Loucy (cell line): ENCODE measurements around the gene PRKN.

Experiments used
- EZH2phosphoT487 ChIP-seq: fragments of 200-600 bp; IDR thresholded peaks from 2 replicates; pipeline ENCODE4 v1.6.1; 2018; ENCODE audit warnings: antibody characterized with exemption, mild to moderate bottlenecking, moderate library complexity, borderline replicate concordance
- TF ChIP-seq, protein P1 (sequence below): fragments of 200-600 bp; sonication (generic); conservative IDR thresholded peaks from 2 replicates; pipeline ENCODE4 v1.5.1; 2014; ENCODE audit warnings: mild to moderate bottlenecking, antibody characterized with exemption, low read length

DNA sequence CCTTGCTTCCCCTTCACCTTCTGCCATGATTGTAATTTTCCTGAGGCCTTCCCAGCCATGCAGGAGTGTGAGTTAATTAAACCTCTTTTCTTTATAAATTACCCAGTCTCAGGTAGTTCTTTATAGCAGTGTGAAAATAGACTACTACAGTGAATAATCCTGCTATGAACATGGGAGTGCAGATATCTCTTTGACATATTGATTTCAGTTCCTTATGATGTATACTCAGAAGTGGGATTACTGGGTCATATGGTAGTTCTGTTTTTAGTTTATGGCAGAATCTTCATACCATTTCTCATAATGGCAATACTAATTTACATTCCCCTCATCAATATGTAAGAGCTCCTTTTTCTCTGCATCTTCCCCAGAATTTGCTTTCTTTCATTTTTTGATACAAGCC is 26.2 kb upstream of the PRKN start:
- TF ChIP-seq, protein P1, sequence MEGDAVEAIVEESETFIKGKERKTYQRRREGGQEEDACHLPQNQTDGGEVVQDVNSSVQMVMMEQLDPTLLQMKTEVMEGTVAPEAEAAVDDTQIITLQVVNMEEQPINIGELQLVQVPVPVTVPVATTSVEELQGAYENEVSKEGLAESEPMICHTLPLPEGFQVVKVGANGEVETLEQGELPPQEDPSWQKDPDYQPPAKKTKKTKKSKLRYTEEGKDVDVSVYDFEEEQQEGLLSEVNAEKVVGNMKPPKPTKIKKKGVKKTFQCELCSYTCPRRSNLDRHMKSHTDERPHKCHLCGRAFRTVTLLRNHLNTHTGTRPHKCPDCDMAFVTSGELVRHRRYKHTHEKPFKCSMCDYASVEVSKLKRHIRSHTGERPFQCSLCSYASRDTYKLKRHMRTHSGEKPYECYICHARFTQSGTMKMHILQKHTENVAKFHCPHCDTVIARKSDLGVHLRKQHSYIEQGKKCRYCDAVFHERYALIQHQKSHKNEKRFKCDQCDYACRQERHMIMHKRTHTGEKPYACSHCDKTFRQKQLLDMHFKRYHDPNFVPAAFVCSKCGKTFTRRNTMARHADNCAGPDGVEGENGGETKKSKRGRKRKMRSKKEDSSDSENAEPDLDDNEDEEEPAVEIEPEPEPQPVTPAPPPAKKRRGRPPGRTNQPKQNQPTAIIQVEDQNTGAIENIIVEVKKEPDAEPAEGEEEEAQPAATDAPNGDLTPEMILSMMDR = no peak
- no peak for TF ChIP-seq EZH2phosphoT487
